ENCODE measurements around the gene COL6A3.
"Not testable (repeated sequence)": the region's sequence is repeated elsewhere in the genome, so short reads cannot be mapped to it uniquely, and the experiment has no call there.

- not testable (repeated sequence) for TF ChIP-seq POLR2AphosphoS5 (IDR thresholded peaks at IDR 0.05; ENCODE audit: low read depth, low read length); MAX (IDR thresholded peaks at IDR 0.05)
Observed at GRCh38 chr2:237409263-237409662, 4.7 kb downstream of the COL6A3 start.
